ENCODE measurements around the gene TASL. TPM values are rescaled to one million over a fixed set of nuclear protein-coding genes. Genes with fewer than 3 reads are reported as not detected.

Gene TASL
- total and polyA plus RNA-seq, 2 experiments from 2014 or later, result 0.30 TPM; not detected in 1

- H3K4me2 ChIP-seq, result no peak overlapping the region
Observed at GRCh38 chrX:30620980-30621618, 43.5 kb upstream of the TASL start.

GRCh38 chrX:30620125-30620524, 42.6 kb upstream of the TASL start:
- Histone ChIP-seq H3K9me3 (ENCODE audit: low read depth) (no peaks in the 10 kb centered on the region), H3K79me2 (no peaks in the 10 kb centered on the region), H3K9me2 (replicated peaks; ENCODE audit: insufficient read depth) (no peaks in the 10 kb centered on the region), H4K20me1 (ENCODE audit: insufficient read depth, poor library complexity, severe bottlenecking) (no peaks in the 10 kb centered on the region), H3K4me3 (no peak overlapping the region), H2AFZ (no peak overlapping the region), H3K4me1 (ENCODE audit: insufficient read depth) (no peaks in the 10 kb centered on the region), H3K27me3 (no peaks in the 10 kb centered on the region), H3K4me2 (no peak overlapping the region), H3K27ac (no peak overlapping the region), H3K36me3 (replicated peaks; ENCODE audit: insufficient read depth, low read depth) (no peaks in the 10 kb centered on the region)
- no peak for DNase-seq (ENCODE audit: low spot score)
- TF ChIP-seq EZH2phosphoT487 (IDR thresholded peaks at IDR 0.05; ENCODE audit: low read depth, severe bottlenecking, unreplicated experiment), result no peak
- TF ChIP-seq CTCF (IDR thresholded peaks at IDR 0.05; ENCODE audit: poor library complexity), result no peak
- TF ChIP-seq EZH2 (IDR thresholded peaks at IDR 0.05; ENCODE audit: borderline replicate concordance), result no peak
- WGBS (ENCODE audit: low lambda C conversion rate, missing lambda C conversion rate), result 91% methylated on average over 3 of the region's 3 CpGs

More at GRCh38 chrX:30620980-30621618, 43.5 kb upstream of the TASL start:
- H3K4me1 ChIP-seq (ENCODE audit: insufficient read depth), result no peaks in the 10 kb centered on the region
- no peaks in the 10 kb centered on the region for H3K9me2 ChIP-seq (replicated peaks; ENCODE audit: insufficient read depth)
- H3K27me3 ChIP-seq, result no peaks in the 10 kb centered on the region
- H3K36me3 ChIP-seq (replicated peaks; ENCODE audit: insufficient read depth, low read depth), result no peaks in the 10 kb centered on the region
- no peak overlapping the region for H2AFZ ChIP-seq
- no peaks in the 10 kb centered on the region for H4K20me1 ChIP-seq (ENCODE audit: insufficient read depth, poor library complexity, severe bottlenecking)
- TF ChIP-seq EZH2 (IDR thresholded peaks at IDR 0.05; ENCODE audit: borderline replicate concordance) (no peak), EZH2phosphoT487 (IDR thresholded peaks at IDR 0.05; ENCODE audit: low read depth, severe bottlenecking, unreplicated experiment) (no peak), CTCF (IDR thresholded peaks at IDR 0.05; ENCODE audit: poor library complexity) (no peak)
- WGBS (ENCODE audit: low lambda C conversion rate, missing lambda C conversion rate), result 47% methylated on average over 2 of the region's 2 CpGs
- no peaks in the 10 kb centered on the region for H3K79me2 ChIP-seq
- peak; percentile 32 for DNase-seq (ENCODE audit: low spot score)
- H3K9me3 ChIP-seq (ENCODE audit: low read depth), result no peaks in the 10 kb centered on the region
- no peak overlapping the region for H3K4me3 ChIP-seq
- no peak overlapping the region for H3K27ac ChIP-seq

- no peaks in the 10 kb centered on the region for H3K9me2 ChIP-seq (replicated peaks; ENCODE audit: insufficient read depth)
- no peak overlapping the region for H3K4me3 ChIP-seq
- H2AFZ ChIP-seq, result no peak overlapping the region
- no peaks in the 10 kb centered on the region for H4K20me1 ChIP-seq (ENCODE audit: insufficient read depth, poor library complexity, severe bottlenecking)
- no peaks in the 10 kb centered on the region for H3K79me2 ChIP-seq
- no peaks in the 10 kb centered on the region for H3K9me3 ChIP-seq (ENCODE audit: low read depth)
- WGBS (ENCODE audit: low lambda C conversion rate, missing lambda C conversion rate), result 71% methylated on average over 7 of the region's 7 CpGs
- TF ChIP-seq EZH2phosphoT487 (IDR thresholded peaks at IDR 0.05; ENCODE audit: low read depth, severe bottlenecking, unreplicated experiment) (no peak), EZH2 (IDR thresholded peaks at IDR 0.05; ENCODE audit: borderline replicate concordance) (no peak), CTCF (IDR thresholded peaks at IDR 0.05; ENCODE audit: poor library complexity) (no peak)
- no peak overlapping the region for H3K27ac ChIP-seq
- no peaks in the 10 kb centered on the region for H3K36me3 ChIP-seq (replicated peaks; ENCODE audit: insufficient read depth, low read depth)
- no peak overlapping the region for H3K4me2 ChIP-seq
- no peaks in the 10 kb centered on the region for H3K27me3 ChIP-seq
- DNase-seq (ENCODE audit: low spot score), result no peak
- H3K4me1 ChIP-seq (ENCODE audit: insufficient read depth), result no peaks in the 10 kb centered on the region
Observed at GRCh38 chrX:30618160-30618765, 40.7 kb upstream of the TASL start.
